NT2/D1 (cell line): ENCODE measurements around the gene LHB.

Experiments
- SUZ12 ChIP-seq: IDR thresholded peaks from 2 replicates; pipeline ENCODE4 v1.6.1; 2011; ENCODE audit not compliant: insufficient read length, insufficient read depth; ENCODE audit errors: extremely low read depth
- ZNF274 ChIP-seq: IDR thresholded peaks from 2 replicates; pipeline ENCODE4 v1.6.1; 2011; ENCODE audit warnings: mild to moderate bottlenecking, low read depth, low read length

DNA sequence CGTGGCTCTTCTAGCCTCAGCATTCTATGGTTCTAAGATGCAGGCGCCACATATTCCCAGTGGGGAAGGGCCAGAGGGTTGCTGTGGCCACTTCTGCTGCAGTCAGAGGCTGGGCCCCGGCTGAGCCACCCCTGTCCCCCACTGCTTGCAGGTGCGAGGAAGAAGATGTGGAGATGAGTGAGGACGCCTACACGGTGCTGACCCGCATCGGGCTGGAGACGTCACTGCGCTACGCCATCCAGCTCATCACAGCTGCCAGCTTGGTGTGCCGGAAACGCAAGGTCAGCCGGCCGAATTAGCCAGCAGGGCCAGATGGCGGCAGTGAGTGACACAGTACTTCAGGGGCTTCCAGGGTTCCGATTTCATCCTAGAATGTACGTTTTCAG, 2.0 kb downstream of the LHB start:
- no peak for TF ChIP-seq ZNF274
- no peak for TF ChIP-seq SUZ12
